IMR-90 (cell line): ENCODE results near the gene MFSD6. TPM values are rescaled to one million over a fixed set of nuclear protein-coding genes. Genes with fewer than 3 reads are reported as not detected.

Experiments used
- ATAC-seq: fragments of 200-7000 bp; cut with Tn5 transposase; 2 replicates; pipeline ENCODE4 v1.9.1; 2020; ENCODE audit warnings: low read depth, mild to moderate bottlenecking, moderate library complexity
- BruUV-seq: library from RNA; stranded (reverse); fragments of 400-500 nt; replicated peaks from 2 replicates; lab custom pipeline; 2021; lab: Mats Ljungman, UMichigan
- CTCF ChIA-PET: fragments of 300-600 bp; formaldehyde crosslinking; extraction: SDS; loops from one replicate; lab custom pipeline; 2021; ENCODE audit warnings: antibody characterized with exemption; lab: Yijun Ruan, JAX
- POLR2A ChIA-PET: fragments of 300-600 bp; sonication (Branson Sonifier 250); formaldehyde crosslinking; loops from one replicate; lab custom pipeline; 2022; ENCODE audit warnings: antibody characterized with exemption; ENCODE audit not compliant: unreplicated experiment; lab: Charles Lee
- DNase-seq: peaks from one replicate; pipeline ENCODE4 v3.0.0; 2013
- H2AFZ ChIP-seq: replicated peaks from 2 replicates; pipeline ENCODE3; 2013; ENCODE audit warnings: low read length, mild to moderate bottlenecking; ENCODE audit not compliant: poor library complexity
- H2AK5ac ChIP-seq: 2 replicates; pipeline ENCODE4 v1.6.1; 2013; ENCODE audit warnings: low read depth, low read length, inconsistent platforms
- H2AK9ac ChIP-seq: replicated peaks from 2 replicates; pipeline ENCODE3; 2013; ENCODE audit warnings: mild to moderate bottlenecking, low read depth, low read length, moderate library complexity; ENCODE audit not compliant: poor library complexity
- H2BK120ac ChIP-seq: 2 replicates; pipeline ENCODE4 v1.6.1; 2013; ENCODE audit warnings: low read depth, low read length, inconsistent platforms
- H2BK15ac ChIP-seq: 3 replicates; pipeline ENCODE4 v1.6.1; 2013; ENCODE audit warnings: low read depth, low read length, inconsistent platforms
- H2BK20ac ChIP-seq: 2 replicates; pipeline ENCODE4 v1.6.1; 2013; ENCODE audit warnings: low read depth, mild to moderate bottlenecking, inconsistent platforms, low read length, moderate library complexity
- H2BK5ac ChIP-seq: 2 replicates; pipeline ENCODE4 v1.6.1; 2013; ENCODE audit warnings: mild to moderate bottlenecking, low read depth, low read length, inconsistent platforms; ENCODE audit not compliant: poor library complexity, severe bottlenecking
- H3K14ac ChIP-seq: replicated peaks from 2 replicates; pipeline ENCODE4 v1.6.1; 2013; ENCODE audit warnings: low read depth, low read length, inconsistent platforms
- H3K18ac ChIP-seq: 2 replicates; pipeline ENCODE4 v1.6.1; 2013; ENCODE audit warnings: low read depth, low read length, control low read depth
- H3K23ac ChIP-seq: 2 replicates; pipeline ENCODE4 v1.6.1; 2013; ENCODE audit warnings: low read depth, low read length, inconsistent platforms
- H3K27ac ChIP-seq: 2 replicates; pipeline ENCODE4 v1.5.1; 2013; ENCODE audit warnings: mild to moderate bottlenecking, control low read depth, low read length; ENCODE audit not compliant: insufficient read depth
- H3K27me3 ChIP-seq: 2 replicates; pipeline ENCODE4 v1.6.1; 2013; ENCODE audit warnings: low read length; ENCODE audit not compliant: control insufficient read depth, insufficient read depth
- H3K36me3 ChIP-seq: 2 replicates; pipeline ENCODE4 v1.6.1; 2013; ENCODE audit warnings: low read length, mixed read lengths; ENCODE audit not compliant: control insufficient read depth, insufficient read depth
- H3K4ac ChIP-seq: 2 replicates; pipeline ENCODE4 v1.6.1; 2013; ENCODE audit warnings: low read depth, low read length, inconsistent platforms
- H3K4me1 ChIP-seq: 2 replicates; pipeline ENCODE4 v1.6.1; 2013; ENCODE audit warnings: low read length, mixed read lengths; ENCODE audit not compliant: control insufficient read depth, insufficient read depth
- H3K4me2 ChIP-seq: 2 replicates; pipeline ENCODE4 v1.6.1; 2013; ENCODE audit warnings: low read depth, mild to moderate bottlenecking, control low read depth, low read length, moderate library complexity
- H3K4me3 ChIP-seq: 2 replicates; pipeline ENCODE4 v1.5.1; 2013; ENCODE audit warnings: low read depth, mild to moderate bottlenecking, control low read depth, low read length, moderate library complexity; ENCODE audit not compliant: insufficient read depth
- H3K56ac ChIP-seq: 2 replicates; pipeline ENCODE4 v1.6.1; 2013; ENCODE audit warnings: low read length, inconsistent platforms; ENCODE audit not compliant: insufficient read depth; ENCODE audit errors: extremely low read depth
- H3K79me1 ChIP-seq, 2 experiments: 2 replicates each; pipeline ENCODE4 v1.6.1; 2013; ENCODE audit warnings: low read length in 2 of 2, inconsistent platforms in 1 of 2, low read depth in 1 of 2
- H3K9ac ChIP-seq: 2 replicates; pipeline ENCODE4 v1.6.1; 2013; ENCODE audit warnings: low read depth, low read length, control low read depth
- H3K9me1 ChIP-seq: 2 replicates; pipeline ENCODE4 v1.6.1; 2013; ENCODE audit warnings: low read length, inconsistent platforms; ENCODE audit not compliant: insufficient read depth
- H3K9me3 ChIP-seq: 2 replicates; pipeline ENCODE4 v1.6.1; 2013; ENCODE audit warnings: low read length; ENCODE audit not compliant: control insufficient read depth, insufficient read depth
- H4K20me1 ChIP-seq: 2 replicates; pipeline ENCODE4 v1.6.1; 2013; ENCODE audit warnings: low read length, inconsistent platforms; ENCODE audit not compliant: insufficient read depth
- H4K5ac ChIP-seq: 2 replicates; pipeline ENCODE4 v1.6.1; 2013; ENCODE audit warnings: mild to moderate bottlenecking, low read depth, low read length, control low read depth
- H4K8ac ChIP-seq, 2 experiments: 2 replicates each; pipeline ENCODE4 v1.6.1; 2013; ENCODE audit warnings: low read depth in 2 of 2, low read length in 2 of 2, control low read depth in 1 of 2, inconsistent platforms in 1 of 2
- H4K91ac ChIP-seq: 2 replicates; pipeline ENCODE4 v1.6.1; 2013; ENCODE audit warnings: low read depth, low read length, inconsistent platforms; ENCODE audit not compliant: insufficient read depth
- BHLHE40 ChIP-seq: fragments of 150-350 bp; IDR thresholded peaks from 2 replicates; pipeline ENCODE4 v1.6.1; 2016; ENCODE audit warnings: mild to moderate bottlenecking, low read depth, low read length
- CEBPB ChIP-seq: IDR thresholded peaks from 2 replicates; pipeline ENCODE4 v1.6.1; 2012; ENCODE audit warnings: low read depth, low read length, improper control_type of control experiment
- FOS ChIP-seq: fragments of 150-350 bp; IDR thresholded peaks from 2 replicates; pipeline ENCODE4 v1.6.1; 2016; ENCODE audit warnings: low read depth, low read length
- MAFK ChIP-seq: IDR thresholded peaks from 2 replicates; pipeline ENCODE4 v1.6.1; 2012; ENCODE audit warnings: low read depth, low read length, improper control_type of control experiment
- MAZ ChIP-seq: IDR thresholded peaks from 2 replicates; pipeline ENCODE4 v1.6.1; 2012; ENCODE audit warnings: low read depth, mild to moderate bottlenecking, low read length, improper control_type of control experiment, moderate library complexity, borderline replicate concordance
- MXI1 ChIP-seq: IDR thresholded peaks from 2 replicates; pipeline ENCODE4 v1.6.1; 2012; ENCODE audit warnings: low read depth, mild to moderate bottlenecking, low read length, moderate library complexity, borderline replicate concordance
- NFE2L2 ChIP-seq: fragments of 150-350 bp; IDR thresholded peaks from 2 replicates; pipeline ENCODE4 v1.6.1; 2016; ENCODE audit warnings: low read depth, mild to moderate bottlenecking, low read length
- POLR2A ChIP-seq: IDR thresholded peaks from 2 replicates; pipeline ENCODE4 v1.6.1; 2012; ENCODE audit warnings: mild to moderate bottlenecking, low read depth, low read length
- RAD21 ChIP-seq: IDR thresholded peaks from 2 replicates; pipeline ENCODE4 v1.6.1; 2012; ENCODE audit warnings: low read length, improper control_type of control experiment
- RFX5 ChIP-seq: IDR thresholded peaks from 2 replicates; pipeline ENCODE4 v1.8.0; 2012; ENCODE audit warnings: low read depth, mild to moderate bottlenecking, low read length, moderate library complexity
- SMC3 ChIP-seq: fragments of 150-350 bp; IDR thresholded peaks from 2 replicates; pipeline ENCODE4 v1.6.1; 2016; ENCODE audit warnings: low read depth, mild to moderate bottlenecking, antibody characterized with exemption, low read length, moderate library complexity
- WGBS, 2 experiments: methylation state at CpG; one replicate each; pipeline versions ENCODE4 v1.1.5 to v1.1.7; 2013; ENCODE audit warnings: missing lambda C conversion rate in 2 of 2; ENCODE audit not compliant: insufficient read length in 1 of 2; ENCODE audit errors: extremely low coverage in 2 of 2; 5-methylcytosine and 5-hydroxymethylcytosine counted together
- dilution Hi-C: fragments of 300-500 bp; cut with HindIII; formaldehyde crosslinking; loops from one replicate; pipeline ENCODE4 v1.14.3; 2018; ENCODE audit warnings: low sequenced_read_pairs; ENCODE audit not compliant: unreplicated experiment
- in situ Hi-C: fragments of 300-500 bp; cut with MboI; formaldehyde crosslinking; loops from 3 replicates; pipeline ENCODE4 v1.14.3; 2019; ENCODE audit warnings: low sequenced_read_pairs, inconsistent platforms, mixed read lengths
- intact Hi-C: fragments of 100-400 bp; cut with micrococcal nuclease; formaldehyde crosslinking; loops from 2 replicates; pipeline ENCODE4 v1.10.0; 2022
- polyA plus RNA-seq, 3 experiments: library from polyadenylated mRNA; depleted of rRNA; stranded (reverse); fragments of >200 nt; gene quantifications; 2 replicates each; pipeline ENCODE4 v1.2.3, GENCODE V29; 2012; ENCODE audit warnings: low replicate concordance in 1 of 3
- total RNA-seq: library from RNA; depleted of rRNA; stranded (reverse); fragments of >200 nt; gene quantifications from 2 replicates; pipeline ENCODE4 v1.2.3, GENCODE V29; 2012
- TF ChIP-seq, protein P1 (sequence below): fragments of 150-350 bp; IDR thresholded peaks from 2 replicates; pipeline ENCODE4 v1.6.1; 2017; ENCODE audit warnings: mild to moderate bottlenecking, antibody characterized with exemption, low read length, low read depth

MFSD6 gene
- total and polyA plus RNA-seq, 2 of the 4 experiments (the other 2 are of a cell fraction), result 4.2 to 7.7 TPM

- no peak overlapping the region for H4K8ac ChIP-seq
- no peaks in the 10 kb centered on the region for H3K27me3 ChIP-seq
- H4K20me1 ChIP-seq, result no peaks in the 10 kb centered on the region
- POLR2A ChIA-PET, result no interaction called here
- H3K4me3 ChIP-seq, result no peak overlapping the region
- no peak overlapping the region for H2BK120ac ChIP-seq
- H3K27ac ChIP-seq, result no peak overlapping the region
- ATAC-seq (no peak), DNase-seq (peak; percentile 16)
- H4K5ac ChIP-seq, result no peak overlapping the region
- peaks cover 4% of the 10 kb centered on the region for H3K4me1 ChIP-seq
- H3K4me2 ChIP-seq, result no peak overlapping the region
- dilution Hi-C loops (no loop called here), in situ Hi-C loops (no loop called here), intact Hi-C loops (no loop called here)
- CTCF ChIA-PET, result no interaction called here
- no peak overlapping the region for H2BK20ac ChIP-seq
- no peak overlapping the region for H2AK5ac ChIP-seq
- H3K36me3 ChIP-seq, result no peaks in the 10 kb centered on the region
- no peak overlapping the region for H2BK5ac ChIP-seq
- H3K79me1 ChIP-seq, result no peaks in the 10 kb centered on the region
- H3K23ac ChIP-seq, result no peak overlapping the region
- no peaks in the 10 kb centered on the region for H3K9me1 ChIP-seq
- no TSS peak for BruUV-seq
- H2BK15ac ChIP-seq, result no peak overlapping the region
- no peak overlapping the region for H3K4ac ChIP-seq
- no peak overlapping the region for H3K56ac ChIP-seq
- TF ChIP-seq MAZ (no peak), NFE2L2 (no peak), RAD21 (no peak), FOS (no peak), RFX5 (no peak), SMC3 (no peak), POLR2A (no peak), MXI1 (no peak), CEBPB (no peak), MAFK (no peak), BHLHE40 (no peak)
- TF ChIP-seq, protein P1, sequence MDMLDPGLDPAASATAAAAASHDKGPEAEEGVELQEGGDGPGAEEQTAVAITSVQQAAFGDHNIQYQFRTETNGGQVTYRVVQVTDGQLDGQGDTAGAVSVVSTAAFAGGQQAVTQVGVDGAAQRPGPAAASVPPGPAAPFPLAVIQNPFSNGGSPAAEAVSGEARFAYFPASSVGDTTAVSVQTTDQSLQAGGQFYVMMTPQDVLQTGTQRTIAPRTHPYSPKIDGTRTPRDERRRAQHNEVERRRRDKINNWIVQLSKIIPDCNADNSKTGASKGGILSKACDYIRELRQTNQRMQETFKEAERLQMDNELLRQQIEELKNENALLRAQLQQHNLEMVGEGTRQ, result no peak
- no peak overlapping the region for H4K91ac ChIP-seq
- no peak overlapping the region for H3K9ac ChIP-seq
- H3K9me3 ChIP-seq, result no peaks in the 10 kb centered on the region
- no peak overlapping the region for H3K18ac ChIP-seq
- no peak overlapping the region for H3K14ac ChIP-seq
- no peak overlapping the region for H2AFZ ChIP-seq
- H2AK9ac ChIP-seq, result no peak overlapping the region
- WGBS, 2 experiments, result no CpG with 5 or more reads among the region's 2 CpGs
Observed at GRCh38 chr2:190443055-190443454, 34.9 kb downstream of the MFSD6 start.
